GM18499 (cell line): Measurements from ENCODE around the gene IFITM1.

Experiments used
- ATAC-seq: cut with Tn5 transposase; IDR thresholded peaks from one replicate; pipeline ENCODE4 v1.9.1; 2021; ENCODE audit warnings: moderate number of reproducible peaks; ENCODE audit not compliant: insufficient read depth, unreplicated experiment

IFITM1 gene

DNA sequence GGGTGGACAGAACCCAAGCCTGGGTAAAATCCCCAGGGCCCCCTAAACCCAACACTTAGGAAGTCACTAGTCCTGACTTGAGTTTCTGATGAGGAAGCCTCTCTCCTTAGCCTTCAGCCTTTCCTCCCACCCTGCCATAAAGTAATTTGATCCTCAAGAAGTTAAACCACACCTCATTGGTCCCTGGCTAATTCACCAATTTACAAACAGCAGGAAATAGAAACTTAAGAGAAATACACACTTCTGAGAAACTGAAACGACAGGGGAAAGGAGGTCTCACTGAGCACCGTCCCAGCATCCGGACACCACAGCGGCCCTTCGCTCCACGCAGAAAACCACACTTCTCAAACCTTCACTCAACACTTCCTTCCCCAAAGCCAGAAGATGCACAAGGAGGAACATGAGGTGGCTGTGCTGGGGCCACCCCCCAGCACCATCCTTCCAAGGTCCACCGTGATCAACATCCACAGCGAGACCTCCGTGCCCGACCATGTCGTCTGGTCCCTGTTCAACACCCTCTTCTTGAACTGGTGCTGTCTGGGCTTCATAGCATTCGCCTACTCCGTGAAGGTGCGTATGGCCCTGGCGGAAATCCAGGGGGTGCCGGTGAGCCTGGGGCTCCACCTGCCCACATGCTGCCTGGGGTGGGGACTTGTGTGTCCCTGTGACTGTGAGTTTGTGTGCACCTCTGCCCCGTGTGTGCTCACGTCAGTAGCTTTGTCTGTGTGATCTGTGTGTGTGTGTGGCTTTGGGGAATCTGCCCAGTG lies at the start of gene IFITM1:
Gene IFITM1, plus strand, starts transcription at position 254 of the 767 bp plus-strand sequence. Its CDS starts 131 bp downstream, at position 385.
- no peak for ATAC-seq

DNA sequence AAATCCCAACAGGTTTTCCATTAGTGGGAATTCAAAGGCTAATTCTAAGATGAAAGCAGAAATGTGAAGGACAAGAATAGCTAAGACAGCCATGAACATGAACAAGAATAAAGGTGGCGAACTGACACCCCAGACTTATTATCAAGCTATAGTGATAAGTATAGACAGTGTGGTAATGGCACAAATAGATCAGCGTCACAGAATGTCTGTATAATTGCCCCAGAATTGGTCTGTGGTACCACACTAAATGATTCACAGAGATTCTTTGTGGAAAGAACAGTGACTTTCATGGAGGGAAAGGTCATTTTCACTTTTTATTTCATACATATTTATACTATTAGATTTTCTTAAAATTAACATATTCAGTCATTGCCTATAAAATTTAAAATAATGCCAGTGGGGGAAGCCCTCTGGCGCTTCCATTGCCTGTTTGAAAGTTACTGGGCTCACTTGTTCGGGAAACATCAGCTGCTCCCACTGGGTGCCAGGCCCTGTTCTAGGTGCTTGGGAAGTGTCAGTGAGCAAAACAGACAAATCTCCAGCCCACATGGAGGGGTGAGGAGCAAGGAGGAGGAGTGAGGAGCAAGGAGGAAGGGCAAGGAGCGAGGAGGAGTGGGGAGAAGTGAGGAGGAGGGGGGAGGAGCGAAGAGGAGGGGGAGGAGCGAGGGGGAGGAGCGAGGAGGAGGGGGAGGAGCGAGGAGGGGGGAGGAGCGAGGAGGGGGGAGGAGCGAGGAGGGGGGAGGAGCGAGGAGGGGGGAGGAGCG lies 47.0 kb upstream of the IFITM1 start:
- ATAC-seq, result no peak

DNA sequence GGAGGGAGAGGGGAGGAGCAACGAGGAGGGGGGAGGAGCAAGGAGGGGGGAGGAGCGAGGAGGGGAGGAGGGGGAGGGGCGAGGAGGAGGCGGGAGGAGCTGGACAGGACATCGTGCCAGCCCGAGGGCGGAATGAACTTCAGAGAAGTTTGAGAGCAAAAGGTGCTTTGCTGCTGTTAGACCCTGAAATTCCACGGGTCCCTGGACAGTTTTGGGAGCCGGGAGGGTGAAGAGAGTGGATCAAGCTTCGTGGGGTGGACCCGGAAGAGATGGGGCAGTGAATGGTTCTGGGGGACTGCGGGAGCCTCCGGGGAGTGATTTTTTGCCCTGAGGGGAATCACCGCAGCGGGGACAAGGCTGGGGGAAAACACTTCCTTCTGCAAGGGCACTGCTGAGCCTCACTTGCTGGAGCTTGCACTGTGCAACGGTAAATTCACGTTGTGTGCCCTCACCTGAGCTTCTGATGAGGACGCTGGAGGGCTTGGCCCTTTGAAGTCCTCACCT lies 46.3 kb upstream of the IFITM1 start:
- no peak for ATAC-seq

DNA sequence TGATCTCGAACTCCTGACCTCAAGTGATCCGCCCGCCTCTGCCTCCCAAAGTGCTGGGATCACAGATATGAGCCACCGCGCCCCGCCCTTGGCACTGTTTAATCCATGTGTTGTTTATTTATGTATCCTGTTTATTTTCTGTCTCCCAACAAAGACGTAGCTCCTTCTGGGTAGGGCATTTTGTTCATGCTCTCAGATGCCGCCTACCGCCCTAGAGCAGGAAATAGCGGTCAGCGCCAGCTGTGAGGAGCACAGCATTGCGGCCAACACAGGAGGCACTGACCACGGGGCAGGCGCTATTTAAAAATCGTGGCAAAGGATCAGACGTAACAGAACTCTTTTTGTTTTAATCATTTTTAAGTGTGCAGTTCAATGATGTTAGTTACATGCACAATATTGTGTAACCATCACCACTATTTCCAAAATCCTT lies 45.1 kb upstream of the IFITM1 start:
- ATAC-seq, result peak; percentile 18

DNA sequence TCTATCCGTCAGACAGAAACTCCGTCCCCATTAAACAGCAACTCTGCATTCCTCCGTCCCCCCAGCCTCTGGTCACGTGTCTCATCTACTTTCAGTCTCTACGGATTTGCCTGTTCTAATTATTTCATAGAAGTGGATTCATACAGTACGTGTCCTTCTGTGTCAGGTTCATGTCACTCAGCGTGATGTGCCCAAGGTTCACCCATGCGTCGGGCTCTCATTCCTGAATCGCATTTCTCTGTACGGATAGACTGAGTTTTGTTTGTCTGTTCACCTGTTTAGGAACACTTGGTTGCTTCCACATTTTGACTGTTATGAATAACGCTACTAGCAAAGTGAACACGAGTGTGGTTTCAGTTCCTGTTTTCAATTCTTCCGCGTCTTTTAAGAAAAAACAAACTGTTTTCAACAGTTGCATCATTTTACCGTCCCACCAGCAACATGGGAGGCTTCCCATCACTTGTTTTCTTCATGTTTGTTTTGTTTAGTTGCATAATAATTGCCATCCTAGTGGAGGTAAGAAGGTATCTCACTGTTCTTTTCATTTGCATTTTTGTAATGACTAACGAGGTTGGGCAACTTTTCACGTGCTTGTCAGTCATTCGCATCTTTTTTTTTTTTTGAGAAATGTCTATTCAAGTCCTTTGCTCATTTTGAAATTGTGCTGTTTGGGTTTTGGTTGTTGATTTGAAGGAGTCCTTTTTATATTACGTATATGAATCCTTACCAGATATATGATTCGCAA lies 44.5 kb upstream of the IFITM1 start:
- ATAC-seq, result peak; percentile 64

DNA sequence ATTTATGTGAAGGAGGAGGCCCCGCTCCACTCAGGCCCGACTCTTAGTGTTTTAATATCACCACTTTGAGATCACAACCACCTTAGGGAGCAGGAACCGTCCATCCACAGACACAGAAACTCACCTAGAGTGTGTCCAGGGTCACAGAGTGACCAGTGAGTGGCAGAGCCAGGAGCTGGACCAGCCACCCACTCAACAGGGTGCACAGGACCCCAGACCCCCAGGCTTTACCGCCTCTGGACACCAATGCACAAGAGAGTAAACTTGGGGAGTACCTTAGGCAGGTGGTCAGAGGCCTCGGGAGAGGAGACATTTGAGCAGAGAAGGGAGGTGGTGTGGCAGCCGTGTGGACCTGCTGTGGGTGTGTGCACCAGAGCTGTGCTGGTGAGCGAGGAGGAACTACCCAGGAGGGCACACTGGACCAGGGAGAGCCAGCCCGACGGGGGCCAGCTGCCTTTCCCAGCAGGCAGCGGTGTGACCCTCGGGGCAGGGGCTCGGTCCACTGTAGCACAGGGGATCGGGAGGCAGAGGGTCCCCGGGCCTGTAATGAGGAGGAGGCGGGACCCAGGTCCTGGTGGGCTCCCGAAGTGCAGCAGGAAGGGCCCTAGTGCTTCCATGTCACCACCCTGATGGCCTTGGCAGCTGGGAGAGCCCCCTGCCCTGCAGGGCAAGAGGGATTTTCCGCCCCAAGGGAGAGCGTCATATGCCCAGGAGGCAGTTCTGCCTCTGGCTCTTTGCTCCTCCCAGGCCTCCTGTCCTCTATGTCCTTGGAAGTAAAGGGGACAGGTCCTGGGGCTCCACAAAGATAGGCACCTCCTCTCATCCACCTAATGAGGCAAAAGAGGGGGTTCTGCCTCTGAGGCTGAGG lies 43.2 kb upstream of the IFITM1 start:
- ATAC-seq, result no peak

DNA sequence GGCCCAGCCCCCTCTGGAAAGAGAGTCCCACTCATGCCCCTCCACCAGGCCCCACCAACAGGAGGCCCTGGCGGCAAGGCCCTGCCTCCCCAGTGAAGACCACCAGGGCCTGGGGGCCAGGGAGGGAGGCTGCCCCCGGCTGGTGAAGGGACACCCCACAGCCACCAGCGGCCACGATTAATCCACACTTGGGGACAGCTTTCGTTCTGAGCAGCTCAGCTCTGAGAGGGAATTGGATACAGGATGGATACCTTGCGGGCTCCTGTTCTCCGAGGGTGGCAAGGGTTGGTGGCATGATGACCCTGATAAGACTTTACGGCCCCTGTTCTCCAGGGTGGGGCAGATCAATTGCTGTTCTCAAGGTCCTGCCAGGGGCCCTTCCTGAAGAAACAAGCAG lies 42.5 kb upstream of the IFITM1 start:
- no peak for ATAC-seq

DNA sequence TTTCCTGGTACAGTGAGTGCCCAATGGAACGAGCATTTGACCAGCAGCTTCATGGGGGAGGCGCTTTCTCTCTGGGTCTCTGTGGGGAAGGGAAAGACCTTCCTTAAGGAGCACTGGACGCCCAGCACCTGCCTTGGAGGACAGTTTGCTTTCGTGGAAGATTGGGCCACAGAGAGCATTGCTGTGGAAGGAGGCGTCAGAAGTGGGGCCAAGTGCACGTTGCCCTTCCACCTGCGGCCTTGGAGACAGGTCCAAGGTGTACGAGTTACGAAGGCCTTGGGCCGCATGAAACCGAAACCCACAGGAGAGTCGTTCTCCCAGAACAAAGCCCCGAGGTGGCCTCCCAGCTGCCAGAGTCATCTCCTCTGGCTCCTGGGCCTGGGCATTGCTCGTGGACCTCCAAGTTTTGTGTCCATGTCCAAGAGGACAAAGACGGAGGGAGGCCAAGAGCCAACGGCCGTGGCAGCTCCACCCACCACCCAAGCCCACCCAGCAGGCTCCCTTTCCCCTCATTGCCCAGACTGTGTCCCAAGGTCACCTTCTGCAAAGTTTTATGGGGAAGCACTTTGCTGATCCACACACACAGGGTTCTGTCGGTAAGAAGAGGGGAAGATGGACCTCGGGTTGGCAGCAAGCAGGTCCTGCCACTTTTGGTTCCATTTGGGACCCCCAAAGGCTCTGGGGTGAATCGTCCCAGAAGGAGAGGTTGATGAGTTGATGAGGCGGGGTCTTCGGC lies 41.5 kb upstream of the IFITM1 start:
- no peak for ATAC-seq

DNA sequence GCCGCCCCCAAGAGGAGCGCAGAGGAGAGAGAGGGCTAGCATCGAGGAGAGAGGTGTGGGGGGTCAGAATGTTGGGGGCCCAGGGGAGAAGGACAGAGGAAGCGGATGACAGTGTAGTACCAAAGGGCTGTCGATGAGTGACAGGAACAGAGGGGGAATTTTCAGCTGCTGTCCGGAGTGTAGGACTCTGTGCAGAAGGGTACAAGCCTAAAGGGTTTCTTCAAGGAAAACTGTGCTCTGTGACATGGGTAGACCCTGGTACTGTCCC lies 41.0 kb upstream of the IFITM1 start:
- no peak for ATAC-seq

DNA sequence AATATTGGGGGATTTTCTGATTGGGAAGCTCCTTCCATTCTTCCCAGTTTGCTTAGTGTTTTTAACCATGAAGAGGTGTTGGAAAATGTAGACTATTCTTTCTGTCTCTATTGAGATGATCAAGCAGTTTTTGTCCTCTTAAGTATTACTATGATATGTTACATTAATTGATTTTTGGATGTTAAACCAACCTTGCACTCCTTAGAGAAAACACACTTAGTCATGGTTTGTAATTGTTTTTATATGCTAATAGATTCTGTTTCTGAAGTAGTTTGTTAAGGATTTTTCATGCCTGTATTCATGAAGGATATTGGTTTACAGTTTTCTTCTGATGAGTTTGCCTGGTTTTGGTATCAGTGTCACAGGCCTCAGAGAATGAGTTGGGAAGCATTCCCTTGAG lies 37.6 kb upstream of the IFITM1 start:
- no peak for ATAC-seq

DNA sequence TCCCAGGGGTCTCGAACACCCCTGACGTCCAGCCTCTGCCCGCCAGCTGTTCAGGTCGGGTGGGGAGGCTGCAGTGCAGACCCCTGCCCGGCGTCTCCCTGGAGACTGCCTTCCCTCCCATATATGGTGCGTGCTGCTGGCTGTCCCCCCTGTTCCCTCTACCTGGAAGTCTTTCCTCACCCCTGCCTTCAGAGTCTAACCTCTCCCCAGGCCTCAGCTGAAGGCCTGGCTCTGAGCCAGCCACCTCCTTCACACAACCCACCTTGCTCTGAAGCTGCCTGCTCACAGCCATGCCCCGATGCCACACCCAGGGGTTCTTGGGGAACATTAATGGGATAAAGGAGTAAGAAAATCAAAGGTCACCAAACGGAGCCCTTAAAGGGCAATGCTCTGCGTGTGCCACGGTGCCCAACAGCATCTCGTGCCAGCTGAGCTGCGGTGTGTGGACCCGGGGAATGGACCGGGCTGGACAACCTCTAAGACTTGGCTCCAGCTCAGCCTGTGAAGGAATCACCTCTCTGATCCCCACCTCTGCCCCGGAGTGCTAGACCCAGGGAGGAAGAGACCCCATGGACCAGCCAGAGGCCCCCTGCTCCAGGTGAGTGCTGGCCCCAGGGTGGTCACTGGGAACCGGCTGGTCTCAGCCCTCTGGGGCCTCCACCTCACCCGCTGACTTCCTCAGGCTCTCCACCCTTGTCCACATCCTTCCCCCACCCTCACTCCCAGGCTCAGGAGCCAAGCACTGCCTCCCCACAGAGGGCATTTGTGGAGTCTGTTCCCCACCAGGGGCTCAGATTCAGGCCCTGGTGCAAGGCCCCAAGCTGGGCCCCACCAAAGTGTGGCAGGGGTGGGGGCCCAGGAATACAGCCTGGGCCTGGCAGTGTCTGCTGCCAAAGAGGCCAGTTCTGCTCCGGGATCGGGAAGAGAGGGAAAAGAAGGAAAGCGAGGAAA lies 35.6 kb upstream of the IFITM1 start, which contains the start of gene NLRP6:
Gene NLRP6, plus strand, starts transcription at position 407 of the 951 bp plus-strand sequence. Its CDS starts 163 bp downstream, at position 570.
- no peak for ATAC-seq

DNA sequence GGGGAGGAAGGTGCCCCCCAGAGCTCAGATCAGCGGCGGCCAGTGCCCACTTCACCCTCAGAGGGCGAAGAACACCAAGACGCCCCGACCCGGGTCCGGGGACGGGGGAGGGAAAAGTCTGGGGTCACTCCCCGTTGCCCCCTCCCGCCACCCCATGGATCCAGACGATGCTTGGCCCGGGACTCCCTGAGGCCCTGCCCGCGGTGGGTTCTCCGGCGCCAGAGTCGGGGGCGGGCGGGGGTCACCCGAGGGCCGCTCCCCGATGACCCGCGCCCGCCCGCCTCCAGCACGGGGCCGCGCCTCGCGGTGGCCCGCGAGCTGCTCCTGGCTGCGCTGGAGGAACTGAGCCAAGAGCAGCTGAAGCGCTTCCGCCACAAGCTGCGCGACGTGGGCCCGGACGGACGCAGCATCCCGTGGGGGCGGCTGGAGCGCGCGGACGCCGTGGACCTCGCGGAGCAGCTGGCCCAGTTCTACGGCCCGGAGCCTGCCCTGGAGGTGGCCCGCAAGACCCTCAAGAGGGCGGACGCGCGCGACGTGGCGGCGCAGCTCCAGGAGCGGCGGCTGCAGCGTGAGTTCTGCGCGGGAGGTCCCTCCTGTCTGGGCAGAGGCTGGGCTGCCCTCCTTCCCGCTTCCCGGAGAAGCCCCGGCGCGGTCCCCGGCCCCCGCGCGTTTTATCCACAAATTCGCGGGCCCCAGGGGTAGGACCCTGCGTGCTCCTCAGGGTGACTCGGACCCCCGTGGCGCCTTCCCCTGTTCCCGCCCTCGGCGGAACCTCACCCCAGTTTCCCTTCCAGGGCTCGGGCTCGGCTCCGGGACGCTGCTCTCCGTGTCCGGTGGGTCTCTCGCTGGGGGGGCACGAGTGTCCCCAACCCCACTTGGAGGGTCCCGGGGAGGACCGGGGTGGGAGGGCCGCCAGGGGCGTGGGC lies 34.5 kb upstream of the IFITM1 start:
- ATAC-seq, result no peak

DNA sequence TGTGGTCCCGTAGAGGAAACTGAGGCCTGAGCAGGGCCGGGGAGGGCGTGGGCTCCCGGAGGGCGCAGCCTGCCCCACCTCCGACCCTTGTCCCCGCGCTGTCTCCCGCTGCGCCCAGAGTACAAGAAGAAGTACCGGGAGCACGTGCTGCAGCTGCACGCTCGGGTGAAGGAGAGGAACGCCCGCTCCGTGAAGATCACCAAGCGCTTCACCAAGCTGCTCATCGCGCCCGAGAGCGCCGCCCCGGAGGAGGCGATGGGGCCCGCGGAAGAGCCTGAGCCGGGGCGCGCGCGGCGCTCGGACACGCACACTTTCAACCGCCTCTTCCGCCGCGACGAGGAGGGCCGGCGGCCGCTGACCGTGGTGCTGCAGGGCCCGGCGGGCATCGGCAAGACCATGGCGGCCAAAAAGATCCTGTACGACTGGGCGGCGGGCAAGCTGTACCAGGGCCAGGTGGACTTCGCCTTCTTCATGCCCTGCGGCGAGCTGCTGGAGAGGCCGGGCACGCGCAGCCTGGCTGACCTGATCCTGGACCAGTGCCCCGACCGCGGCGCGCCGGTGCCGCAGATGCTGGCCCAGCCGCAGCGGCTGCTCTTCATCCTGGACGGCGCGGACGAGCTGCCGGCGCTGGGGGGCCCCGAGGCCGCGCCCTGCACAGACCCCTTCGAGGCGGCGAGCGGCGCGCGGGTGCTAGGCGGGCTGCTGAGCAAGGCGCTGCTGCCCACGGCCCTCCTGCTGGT lies 33.7 kb upstream of the IFITM1 start:
- no peak for ATAC-seq

DNA sequence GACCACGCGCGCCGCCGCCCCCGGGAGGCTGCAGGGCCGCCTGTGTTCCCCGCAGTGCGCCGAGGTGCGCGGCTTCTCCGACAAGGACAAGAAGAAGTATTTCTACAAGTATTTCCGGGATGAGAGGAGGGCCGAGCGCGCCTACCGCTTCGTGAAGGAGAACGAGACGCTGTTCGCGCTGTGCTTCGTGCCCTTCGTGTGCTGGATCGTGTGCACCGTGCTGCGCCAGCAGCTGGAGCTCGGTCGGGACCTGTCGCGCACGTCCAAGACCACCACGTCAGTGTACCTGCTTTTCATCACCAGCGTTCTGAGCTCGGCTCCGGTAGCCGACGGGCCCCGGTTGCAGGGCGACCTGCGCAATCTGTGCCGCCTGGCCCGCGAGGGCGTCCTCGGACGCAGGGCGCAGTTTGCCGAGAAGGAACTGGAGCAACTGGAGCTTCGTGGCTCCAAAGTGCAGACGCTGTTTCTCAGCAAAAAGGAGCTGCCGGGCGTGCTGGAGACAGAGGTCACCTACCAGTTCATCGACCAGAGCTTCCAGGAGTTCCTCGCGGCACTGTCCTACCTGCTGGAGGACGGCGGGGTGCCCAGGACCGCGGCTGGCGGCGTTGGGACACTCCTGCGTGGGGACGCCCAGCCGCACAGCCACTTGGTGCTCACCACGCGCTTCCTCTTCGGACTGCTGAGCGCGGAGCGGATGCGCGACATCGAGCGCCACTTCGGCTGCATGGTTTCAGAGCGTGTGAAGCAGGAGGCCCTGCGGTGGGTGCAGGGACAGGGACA lies 32.9 kb upstream of the IFITM1 start:
- no peak for ATAC-seq

DNA sequence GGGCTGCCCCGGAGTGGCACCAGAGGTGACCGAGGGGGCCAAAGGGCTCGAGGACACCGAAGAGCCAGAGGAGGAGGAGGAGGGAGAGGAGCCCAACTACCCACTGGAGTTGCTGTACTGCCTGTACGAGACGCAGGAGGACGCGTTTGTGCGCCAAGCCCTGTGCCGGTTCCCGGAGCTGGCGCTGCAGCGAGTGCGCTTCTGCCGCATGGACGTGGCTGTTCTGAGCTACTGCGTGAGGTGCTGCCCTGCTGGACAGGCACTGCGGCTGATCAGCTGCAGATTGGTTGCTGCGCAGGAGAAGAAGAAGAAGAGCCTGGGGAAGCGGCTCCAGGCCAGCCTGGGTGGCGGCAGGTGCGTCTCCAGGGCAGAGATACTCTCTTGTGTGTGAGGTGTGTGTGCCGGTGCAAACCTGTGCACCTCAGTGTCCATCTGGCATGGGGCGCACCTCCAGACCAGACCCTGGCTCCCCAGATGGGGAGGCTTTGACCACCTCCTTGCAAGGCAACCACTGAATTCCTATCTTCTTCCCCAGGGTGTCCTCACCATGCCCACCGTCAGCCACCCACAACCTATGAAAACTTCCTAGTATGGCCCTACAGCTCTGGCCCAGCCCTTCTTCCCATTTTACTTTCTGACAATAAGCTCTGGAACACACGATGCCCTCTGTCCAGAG lies 32.2 kb upstream of the IFITM1 start:
- no peak for ATAC-seq
